CMK (cell line): ENCODE data around the gene ITGA1.
"Not testable (repeated sequence)": the region's sequence is repeated elsewhere in the genome, so short reads cannot be mapped to it uniquely, and the experiment has no call there.

Experiments used
- DNase-seq: peaks from one replicate; pipeline ENCODE4 v3.0.0-alpha.2; 2010; ENCODE audit warnings: low read depth

The ITGA1 gene

DNA sequence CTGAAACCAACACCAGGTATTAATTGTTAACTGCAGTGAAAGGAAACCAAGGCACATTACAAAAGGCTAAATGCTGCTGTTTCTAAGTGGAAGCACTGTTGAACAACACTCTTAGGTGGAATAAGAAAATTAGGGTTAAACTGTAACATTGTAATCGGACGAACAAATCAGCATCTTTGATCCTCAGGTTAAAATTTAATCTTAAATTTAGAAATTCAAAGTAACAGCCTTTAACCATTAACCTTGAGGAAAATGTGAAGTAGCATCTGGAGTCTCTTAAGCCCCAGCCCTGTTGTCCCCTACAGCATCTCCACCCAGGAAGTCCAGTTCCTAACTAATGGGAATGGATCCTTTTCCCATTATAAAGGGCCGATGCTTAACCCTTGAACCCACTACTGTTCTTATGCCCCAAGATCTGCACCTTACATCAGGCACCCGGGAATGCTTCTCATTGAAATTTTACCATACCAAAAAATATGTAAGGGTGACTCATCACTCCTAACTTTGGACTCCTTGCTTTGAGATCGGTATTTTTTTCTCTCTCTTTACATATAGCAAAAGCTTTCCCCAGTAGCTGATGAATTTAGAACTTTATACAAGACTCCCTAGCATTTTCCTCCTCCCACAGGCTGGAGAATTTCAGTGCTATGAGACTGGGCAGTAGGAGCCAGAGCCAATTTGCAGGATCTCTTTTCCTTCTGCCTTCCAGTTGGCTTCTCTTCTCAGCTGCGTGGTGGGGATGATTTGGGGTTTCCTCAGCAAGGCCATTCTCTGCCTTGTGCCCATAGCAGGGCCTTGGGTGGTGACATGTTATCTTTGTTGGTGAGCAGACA lies 169.4 kb downstream of the ITGA1 start:
- no peak for DNase-seq

DNA sequence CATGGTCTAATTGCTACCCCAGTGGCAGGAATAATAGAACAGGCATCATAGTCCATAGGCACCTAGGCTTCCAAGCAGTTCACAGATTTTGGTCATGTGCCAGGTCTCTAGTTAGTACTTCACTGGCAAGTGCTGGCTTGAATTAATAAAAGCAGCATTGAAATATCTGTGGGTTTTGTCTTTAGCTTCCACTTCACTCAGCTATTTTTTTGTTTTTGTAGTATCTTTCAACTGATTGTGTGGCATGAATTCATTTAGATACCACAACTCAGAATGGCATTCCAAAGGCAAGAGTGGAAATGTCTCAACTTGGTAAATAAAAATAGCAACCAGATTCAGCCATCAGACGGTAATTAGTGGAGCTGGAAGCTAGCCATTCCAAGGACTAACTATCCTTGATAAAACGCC lies 173.6 kb downstream of the ITGA1 start:
- no peak for DNase-seq

DNA sequence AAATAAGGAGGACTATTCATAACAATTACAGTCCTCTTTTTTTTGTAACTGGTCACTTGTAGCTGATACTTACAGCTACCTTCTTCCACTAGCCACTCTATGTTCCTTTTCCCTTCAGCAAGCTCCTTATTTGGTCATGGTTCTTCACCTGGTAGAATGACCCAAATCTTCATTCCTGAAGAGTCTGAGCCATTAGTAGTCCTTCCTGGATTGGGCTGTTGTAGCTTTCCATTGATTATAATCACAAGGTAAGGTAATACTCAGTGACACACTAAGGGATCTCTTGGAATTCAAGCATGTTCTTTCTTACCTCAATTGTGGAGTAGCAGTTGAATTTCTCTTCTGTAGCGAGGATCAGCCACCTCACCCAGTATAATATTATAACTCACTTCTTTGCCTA lies 175.9 kb downstream of the ITGA1 start:
- DNase-seq: no peak

DNA sequence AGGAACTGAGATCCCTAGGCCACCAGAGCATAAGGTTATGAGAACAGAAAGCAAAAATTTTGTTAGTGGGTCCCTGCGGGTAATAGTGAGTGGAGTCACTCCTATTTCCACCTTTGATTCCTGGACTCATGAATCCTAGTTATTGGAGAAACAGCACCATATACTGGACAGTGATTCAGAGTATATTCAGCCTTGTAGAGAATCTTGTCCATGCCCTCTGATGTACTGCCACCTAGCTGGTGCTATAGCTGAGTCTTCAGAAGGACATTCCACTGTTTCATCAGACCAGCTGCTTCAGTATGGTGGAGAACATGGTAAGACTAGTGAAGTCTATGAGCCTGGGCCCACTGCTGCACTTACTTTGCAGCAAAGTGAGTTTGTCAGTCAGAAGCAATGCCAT lies 176.4 kb downstream of the ITGA1 start:
- DNase-seq: no peak

DNA sequence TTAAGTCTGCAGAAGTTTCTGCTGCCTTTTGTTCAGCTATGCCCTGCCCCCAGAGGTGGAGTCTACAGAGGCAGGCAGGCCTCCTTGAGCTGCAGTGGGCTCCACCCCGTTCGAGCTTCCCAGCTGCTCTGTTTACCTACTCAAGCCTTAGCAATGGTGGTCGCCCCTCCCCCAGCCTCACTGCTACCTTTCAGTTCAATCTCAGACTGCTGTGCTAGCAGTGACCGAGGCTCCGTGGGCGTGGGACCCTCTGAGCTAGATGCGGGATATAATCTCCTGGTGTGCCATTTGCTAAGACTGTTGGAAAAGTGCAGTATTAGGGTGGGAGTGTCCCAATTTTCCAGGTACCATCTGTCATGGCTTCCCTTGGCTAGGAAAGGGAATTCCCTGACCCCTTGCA lies 188.4 kb downstream of the ITGA1 start:
- not testable (repeated sequence) for DNase-seq

DNA sequence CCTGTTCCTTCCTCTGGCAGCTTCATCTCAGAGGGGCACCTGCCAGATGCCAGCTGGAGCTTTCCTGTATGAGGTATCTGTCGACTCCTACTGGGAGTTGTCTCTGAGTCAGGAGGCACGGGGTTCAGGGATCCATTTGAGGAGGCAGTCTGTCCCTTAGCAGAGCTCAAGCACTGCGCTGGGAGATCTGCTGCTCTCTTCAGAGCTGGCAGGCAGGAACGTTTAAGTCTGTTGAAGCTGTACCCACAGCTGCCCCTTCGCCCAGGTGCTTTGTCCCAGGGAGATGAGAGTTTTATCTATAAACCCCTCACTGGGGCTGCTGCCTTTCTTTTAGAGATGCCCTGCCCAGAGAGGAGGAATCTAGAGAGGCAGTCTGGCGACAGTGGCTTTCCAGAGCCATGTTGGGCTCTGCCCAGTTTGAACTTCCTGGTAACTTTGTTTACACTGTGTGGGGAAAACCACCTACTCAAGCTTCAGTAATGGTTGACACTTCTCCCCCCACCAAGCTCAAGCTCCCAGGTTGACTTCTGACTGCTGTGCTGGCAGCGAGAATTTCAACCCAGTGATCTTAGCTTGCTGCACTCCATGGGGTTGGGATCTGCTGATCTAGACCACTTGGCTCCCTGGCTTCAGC lies 189.7 kb downstream of the ITGA1 start:
- no peak for DNase-seq

DNA sequence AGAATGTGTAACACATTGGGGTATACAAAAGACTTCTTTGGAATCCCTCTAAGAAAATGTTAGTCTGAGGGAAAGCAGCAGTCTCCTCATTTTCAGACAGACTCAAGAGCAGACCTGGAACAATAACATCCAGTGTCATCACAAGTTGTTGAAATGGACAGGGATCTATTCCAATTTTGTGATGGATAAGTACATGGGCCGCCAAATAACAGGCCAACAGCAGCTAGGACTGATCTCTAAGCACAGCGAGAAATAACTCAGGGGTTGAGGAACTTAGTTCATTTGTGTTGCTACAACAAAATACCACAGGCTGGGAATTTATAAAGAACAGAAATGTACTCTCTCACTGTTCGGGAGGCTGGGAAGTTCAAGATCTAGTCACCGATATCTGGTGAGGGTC lies 193.8 kb downstream of the ITGA1 start:
- DNase-seq: no peak

DNA sequence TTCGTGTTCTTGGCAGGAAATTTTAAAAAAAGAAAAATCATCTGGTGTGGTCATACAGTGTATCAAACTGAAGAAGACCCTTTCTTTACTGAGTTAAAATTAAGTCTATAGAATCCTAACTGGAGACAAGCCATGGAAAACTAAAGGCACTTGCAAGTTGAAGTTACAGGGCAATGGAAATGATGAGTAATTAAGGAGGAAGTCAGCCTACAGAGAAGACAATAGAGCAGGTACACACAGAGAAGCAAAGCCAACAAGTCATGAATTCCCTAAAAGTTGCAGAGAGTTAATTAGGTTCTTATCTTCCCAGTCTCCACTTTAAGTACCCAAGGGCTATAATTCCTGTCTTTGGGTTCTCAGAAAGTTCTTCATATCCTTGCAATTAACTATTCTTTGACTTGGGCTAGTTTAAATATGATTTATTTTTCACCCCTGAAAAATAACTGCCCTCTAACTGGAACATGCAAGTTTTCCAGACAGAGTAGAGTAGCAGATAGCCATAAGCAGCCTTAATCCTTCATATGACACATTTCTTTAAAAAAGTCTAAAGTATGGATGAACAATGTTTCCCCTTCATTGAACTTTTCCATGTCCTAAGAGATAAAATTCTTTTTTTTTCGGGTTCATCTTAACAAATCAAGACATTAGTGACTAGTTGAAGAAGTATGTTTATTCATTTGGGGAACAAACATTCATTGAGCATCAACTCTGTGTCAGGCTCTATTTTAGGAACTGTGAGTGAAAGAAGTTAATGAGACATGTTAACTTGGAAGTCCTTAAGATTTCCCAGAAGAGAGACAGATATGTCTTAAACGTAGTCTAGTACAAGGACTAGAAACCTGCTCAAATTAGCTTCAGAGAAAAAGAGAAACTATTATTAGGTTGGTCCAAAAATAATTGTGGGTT lies 196.3 kb downstream of the ITGA1 start:
- DNase-seq: no peak

DNA sequence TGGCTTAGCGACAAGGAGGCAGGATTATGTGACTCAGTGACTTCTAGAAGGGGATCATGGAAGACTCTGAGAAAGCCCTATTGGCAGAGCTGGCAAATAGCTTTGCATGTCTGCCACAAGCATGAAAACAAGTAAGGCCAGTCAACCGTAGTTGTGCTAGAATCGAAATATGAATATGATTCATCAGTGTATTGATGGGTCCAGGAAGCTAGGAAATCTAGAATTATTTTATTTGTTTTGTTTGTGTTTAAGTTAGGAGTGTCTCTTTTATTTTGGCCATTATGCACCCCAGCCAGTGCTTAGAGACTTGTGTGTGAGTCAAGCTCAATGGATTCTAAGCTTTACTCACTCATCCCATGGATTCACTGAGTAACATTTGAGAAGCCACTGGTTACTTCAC lies 197.6 kb downstream of the ITGA1 start:
- DNase-seq: no peak

DNA sequence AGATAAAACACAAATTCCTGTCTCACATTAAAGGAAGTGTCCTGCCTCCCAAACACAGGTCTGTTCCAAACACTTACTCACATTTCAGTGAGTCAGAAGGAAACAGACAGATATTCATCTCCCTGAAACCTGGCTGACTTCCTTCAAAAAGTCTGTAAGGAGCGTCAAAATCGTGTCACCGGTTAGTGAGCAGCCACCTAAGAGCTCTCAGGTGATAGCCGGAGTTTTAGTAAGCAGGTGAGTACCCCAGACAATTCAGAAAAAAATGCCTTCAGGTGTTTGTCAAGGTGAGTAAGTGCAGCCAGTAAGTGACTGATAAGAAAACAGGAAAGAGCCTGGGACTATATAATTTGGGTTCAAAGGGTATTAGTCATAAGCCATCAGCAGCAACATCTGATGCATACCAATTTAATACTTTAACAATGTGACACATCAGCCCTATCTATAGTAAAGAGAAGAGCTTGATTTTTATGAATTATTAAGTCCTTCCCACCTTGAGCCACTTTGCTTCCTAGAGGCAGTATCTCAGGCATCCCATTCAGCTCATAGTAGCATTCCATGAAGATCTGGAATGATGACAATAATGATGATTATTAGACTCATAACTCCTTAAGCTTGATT lies 200.1 kb downstream of the ITGA1 start:
- no peak for DNase-seq

DNA sequence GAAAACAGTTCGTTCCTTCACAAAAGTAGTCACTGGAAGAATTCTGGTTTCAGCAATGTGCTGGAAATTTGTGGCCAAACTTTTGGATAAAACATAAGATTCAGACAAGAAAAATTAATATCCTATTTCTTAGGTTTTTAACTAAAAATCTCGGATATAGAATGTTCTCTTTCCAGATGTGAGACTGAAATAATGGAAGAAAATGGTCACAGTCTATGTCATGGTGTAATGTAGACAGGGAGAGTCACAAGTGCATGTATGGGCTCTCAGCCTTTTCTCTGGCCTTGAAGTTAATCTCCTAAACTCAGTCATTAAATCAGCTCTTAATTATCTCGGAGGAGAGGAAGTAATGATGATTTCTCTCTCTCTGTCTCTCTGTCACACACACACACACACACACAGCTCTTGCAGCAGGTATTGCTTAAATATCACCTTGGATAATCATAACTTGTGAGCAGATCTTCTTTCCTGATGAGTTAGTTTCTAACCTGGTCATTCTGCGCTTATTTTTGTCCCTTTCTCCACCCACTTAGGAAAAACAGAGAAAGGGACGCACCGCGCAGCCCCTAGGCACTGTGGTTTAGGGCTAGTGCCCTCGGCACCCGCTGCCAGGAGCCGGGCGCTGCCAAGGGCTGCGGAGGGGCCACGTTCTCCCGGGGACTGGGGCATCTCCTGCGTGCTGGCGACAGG lies 200.8 kb downstream of the ITGA1 start:
- DNase-seq: no peak

DNA sequence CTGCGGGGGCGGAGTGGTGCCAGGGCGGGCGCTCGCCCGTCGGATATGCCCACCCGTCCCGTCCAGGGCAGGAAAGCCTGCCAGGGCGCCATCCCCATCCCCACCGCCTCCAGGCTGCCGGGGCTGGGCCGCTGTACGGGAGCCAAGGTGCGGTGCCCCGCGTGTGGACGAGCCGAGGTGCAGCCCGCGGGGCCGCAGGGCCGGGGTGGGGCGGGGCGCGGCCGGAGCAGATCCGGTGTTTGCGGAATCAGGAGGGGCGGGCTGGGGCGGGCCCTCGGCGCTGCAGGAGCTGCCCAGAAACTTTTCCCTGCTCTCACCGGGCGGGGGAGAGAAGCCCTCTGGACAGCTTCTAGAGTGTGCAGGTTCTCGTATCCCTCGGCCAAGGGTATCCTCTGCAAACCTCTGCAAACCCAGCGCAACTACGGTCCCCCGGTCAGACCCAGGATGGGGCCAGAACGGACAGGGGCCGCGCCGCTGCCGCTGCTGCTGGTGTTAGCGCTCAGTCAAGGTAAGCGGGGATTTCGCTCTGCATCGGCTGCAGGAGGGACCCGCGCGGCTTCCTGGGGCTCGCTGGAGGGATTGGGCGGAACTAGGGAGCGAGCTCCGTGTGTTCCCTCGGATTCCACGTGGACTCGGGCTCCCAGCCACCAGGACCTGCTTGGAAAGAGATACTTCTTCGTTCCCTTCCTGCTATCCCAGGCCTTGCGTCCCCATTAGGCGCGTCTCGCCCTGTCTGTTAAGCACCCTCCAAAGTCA lies 201.5 kb downstream of the ITGA1 start, which contains the start of gene ITGA2:
Gene ITGA2, plus strand, starts transcription at position 328 of the 756 bp plus-strand sequence. Its CDS starts 117 bp downstream, at position 445.
- DNase-seq: no peak

DNA sequence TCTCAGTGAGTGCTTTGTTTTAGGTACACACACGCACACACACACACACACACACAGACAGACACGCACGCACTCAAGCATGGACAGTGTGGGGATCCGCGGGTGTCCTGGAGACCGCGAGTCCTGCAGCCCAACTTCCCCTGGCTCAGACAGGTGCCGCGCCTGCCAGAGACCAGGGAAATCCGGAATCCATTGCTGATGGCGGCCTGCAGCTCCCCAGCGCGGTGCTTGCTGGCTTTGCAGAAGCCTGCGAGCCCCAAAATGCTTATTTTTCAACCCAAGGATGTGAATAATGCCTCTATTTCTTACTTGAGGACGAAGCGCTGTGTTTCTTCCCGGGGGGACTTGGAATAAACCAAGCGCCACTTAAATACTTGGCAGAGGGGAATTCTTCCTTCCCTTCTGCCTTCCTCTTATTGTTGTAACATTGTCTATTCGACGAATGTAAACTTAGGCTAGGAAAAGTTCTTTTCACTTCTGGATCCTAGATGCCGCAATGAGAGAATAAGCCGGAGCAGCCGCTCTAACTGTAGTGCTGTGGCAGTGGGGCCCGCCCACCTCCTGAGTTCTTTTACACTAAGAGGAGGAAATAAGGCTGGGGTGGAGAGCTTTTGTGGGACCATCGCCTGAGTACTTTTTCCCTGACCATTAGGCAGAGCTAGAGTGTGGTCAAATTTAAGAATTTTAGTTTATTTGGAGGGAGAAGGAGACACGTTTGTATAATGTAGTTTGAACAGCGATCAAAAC lies 202.2 kb downstream of the ITGA1 start:
- no peak for DNase-seq

DNA sequence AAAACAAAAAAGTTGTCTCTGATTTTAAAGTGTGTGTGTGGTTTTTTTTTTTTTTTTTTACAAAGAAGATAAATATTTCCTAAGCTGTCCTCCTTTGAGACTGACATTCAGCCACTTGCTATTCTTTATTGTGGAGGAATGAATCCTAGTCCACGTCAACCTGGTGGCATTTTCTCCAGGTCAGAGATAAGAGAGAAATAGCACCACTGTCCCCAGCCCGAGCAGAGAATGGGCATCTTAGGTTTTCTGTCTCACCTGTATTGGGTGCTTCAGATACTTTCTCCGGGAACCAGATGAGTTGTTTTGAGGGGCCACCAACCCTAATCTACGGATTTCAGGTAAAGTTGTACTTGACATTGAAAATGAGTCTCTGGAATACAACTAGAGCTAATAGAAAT lies 202.8 kb downstream of the ITGA1 start:
- no peak for DNase-seq

DNA sequence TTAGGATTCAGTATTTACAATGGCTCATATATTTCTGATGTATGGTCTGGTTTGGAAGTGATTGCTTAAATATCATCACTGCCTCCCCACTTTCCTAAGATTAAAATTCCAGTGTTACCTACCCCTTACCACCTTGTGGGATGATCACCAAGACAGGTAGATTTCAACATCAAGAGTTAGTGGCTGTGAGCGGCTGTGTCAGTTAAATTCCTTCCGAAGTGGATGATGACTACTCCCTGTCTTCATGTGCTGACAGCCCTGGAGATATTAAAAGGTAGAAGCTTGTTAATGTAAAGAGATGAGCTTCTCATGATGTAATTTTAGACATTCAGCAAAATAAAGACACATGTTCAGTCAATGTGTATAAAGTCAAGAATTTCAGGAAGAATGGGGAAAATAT lies 205.7 kb downstream of the ITGA1 start:
- no peak for DNase-seq

DNA sequence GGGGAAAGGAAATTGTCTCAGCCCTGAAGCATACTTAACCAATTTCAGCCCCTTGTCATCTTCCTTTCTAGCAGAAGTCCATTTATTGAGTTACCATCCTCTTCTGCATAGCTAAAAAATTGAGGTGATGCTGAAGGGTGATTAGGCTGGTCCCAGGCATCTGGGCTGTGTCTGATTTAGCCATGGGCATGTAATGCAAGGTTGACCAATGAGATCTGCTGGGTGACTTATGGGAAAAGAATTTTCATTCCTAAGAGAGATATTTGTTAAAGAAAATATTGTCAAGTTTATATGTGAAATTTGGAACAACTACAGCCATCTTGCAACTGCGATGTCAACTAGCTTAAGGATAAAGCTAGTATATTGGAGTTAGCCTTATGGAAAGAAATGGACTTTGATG lies 206.6 kb downstream of the ITGA1 start:
- DNase-seq: no peak

DNA sequence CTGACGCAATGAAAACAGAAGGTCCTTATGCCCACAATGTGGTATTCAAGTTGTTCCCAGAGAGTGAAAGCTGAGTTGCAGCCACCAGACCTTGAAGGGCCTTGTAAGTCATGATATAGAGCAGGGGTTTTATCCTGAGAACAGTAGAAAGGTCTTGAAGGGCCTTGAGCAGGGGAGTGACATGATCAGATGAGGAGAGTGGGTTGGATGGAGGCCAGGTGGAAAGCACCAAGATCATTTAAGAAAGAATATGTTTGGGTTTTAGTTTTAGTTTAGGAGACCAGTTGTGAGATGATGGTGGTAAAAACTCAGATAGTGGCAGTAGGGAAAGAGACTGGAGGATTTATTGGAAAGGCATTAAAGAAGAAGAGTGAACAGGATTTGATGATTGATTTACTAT lies 207.4 kb downstream of the ITGA1 start:
- DNase-seq: no peak

DNA sequence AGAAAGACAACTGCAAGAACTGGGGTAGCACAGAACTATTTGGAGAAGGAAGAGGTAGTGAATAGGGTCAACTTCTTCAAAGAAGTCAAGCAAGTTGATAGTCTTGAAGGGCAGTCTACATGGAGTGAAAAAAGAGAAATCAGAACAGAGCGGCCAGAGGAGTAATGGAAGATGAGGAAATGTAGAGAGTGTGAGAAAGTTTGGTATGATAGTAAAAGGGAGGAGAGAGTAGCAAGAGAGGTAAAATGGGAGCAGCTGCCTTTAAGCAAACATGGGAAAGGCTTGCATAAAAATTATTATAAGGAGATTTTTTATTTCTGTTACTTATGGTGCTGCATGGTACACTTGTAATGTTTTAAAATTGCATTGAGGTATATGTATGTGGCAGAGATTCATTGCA lies 208.2 kb downstream of the ITGA1 start:
- no peak for DNase-seq

DNA sequence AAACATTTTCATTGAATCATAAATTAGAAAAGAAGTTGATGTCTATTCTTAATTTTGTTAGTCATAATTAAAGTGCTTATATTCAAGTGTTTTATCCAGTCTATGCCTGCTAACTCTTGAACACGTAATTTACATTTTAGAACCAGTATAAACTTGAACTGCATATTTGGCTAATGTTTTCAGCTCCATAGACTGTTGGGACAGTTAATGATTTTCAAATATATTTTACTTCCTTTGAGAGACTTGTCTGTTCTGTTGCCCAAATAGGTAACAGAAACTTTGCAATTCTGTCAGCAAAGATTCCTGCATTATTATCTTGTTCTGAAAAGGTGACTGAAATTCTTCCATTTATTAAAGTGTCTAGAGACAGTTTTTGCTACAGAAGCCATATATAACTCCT lies 209.3 kb downstream of the ITGA1 start:
- DNase-seq: no peak

DNA sequence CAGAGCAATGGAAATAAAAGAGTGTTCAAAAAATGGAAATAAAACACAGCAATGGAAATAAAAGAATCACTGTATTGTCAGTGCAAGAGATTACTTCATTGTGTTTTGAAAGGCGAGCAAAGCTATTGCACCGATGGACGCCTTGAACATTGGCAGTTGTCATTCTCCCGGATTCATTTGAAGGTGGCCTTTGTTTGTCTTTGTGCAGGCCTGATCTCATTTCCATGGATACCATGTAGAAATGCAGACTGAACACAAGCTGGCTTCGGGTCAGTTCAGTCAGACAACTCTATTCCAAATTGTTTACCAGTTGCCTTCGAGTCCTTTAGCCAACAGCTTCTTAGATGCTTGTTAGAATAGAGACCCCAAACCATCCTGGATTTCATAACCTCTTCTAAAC lies 209.7 kb downstream of the ITGA1 start:
- no peak for DNase-seq
